Caco-2 (cell line): Measurements from ENCODE around the gene BPIFA2. TPM values are rescaled to one million over a fixed set of nuclear protein-coding genes. Genes with fewer than 3 reads are reported as not detected.

Experiments
- BruUV-seq: library from RNA; stranded (reverse); fragments of 400-500 nt; replicated peaks from 2 replicates; lab custom pipeline; 2021; lab: Mats Ljungman, UMichigan
- CTCF ChIA-PET: fragments of 300-600 bp; sonication (Branson Sonifier 250); formaldehyde crosslinking; loops from one replicate; lab custom pipeline; 2022; ENCODE audit warnings: antibody characterized with exemption; lab: Charles Lee
- POLR2A ChIA-PET: fragments of 300-600 bp; sonication (Branson Sonifier 250); formaldehyde crosslinking; loops from one replicate; lab custom pipeline; 2022; ENCODE audit warnings: antibody characterized with exemption; lab: Charles Lee
- DNase-seq, 2 experiments: peaks; one replicate each; pipeline versions ENCODE4 v3.0.0 to v3.0.0-alpha.2; 2020 to 2022
- H3K27me3 ChIP-seq: replicated peaks from 2 replicates; pipeline ENCODE4 v1.6.0; 2011; ENCODE audit warnings: low read length; ENCODE audit not compliant: control insufficient read depth, insufficient read depth
- H3K36me3 ChIP-seq: 2 replicates; pipeline ENCODE4 v1.5.1; 2011; ENCODE audit warnings: low read length; ENCODE audit not compliant: control insufficient read depth, insufficient read depth
- H3K4me1 ChIP-seq: fragments of 250-450 bp; sonication (Bioruptor Pico); 2 replicates; pipeline ENCODE4 v1.5.1; 2020; ENCODE audit warnings: mild to moderate bottlenecking
- H3K4me3 ChIP-seq: 2 replicates; pipeline ENCODE4 v1.5.1; 2011; ENCODE audit warnings: low read depth, mild to moderate bottlenecking, control low read depth, low read length
- H3K9me3 ChIP-seq: fragments of 250-450 bp; sonication (Bioruptor Pico); 2 replicates; pipeline ENCODE4 v1.5.1; 2020; ENCODE audit warnings: mild to moderate bottlenecking, moderate library complexity
- H3K27ac Mint-ChIP-seq: one replicate; pipeline ENCODE4 v1.8.0; 2022; ENCODE audit warnings: mixed read lengths; ENCODE audit not compliant: unreplicated experiment
- H3K27me3 Mint-ChIP-seq: one replicate; pipeline ENCODE4 v1.8.0; 2022; ENCODE audit warnings: mixed read lengths; ENCODE audit not compliant: insufficient read depth, unreplicated experiment
- H3K36me3 Mint-ChIP-seq: one replicate; pipeline ENCODE4 v1.8.0; 2022; ENCODE audit warnings: mild to moderate bottlenecking, mixed read lengths; ENCODE audit not compliant: insufficient read depth, unreplicated experiment
- H3K4me1 Mint-ChIP-seq: one replicate; pipeline ENCODE4 v1.8.0; 2022; ENCODE audit warnings: low read depth, mixed read lengths; ENCODE audit not compliant: unreplicated experiment
- H3K4me3 Mint-ChIP-seq: one replicate; pipeline ENCODE4 v1.8.0; 2022; ENCODE audit warnings: mild to moderate bottlenecking, moderate library complexity, mixed read lengths; ENCODE audit not compliant: unreplicated experiment
- H3K9me3 Mint-ChIP-seq: one replicate; pipeline ENCODE4 v1.8.0; 2022; ENCODE audit warnings: mixed read lengths; ENCODE audit not compliant: unreplicated experiment
- CTCF ChIP-seq, 2 experiments: fragments of 200-600 bp in 1 of 2; IDR thresholded peaks; 1 replicate in 1 of 2; 2 replicates in 1 of 2; pipeline versions ENCODE4 v1.5.1 to v1.8.0; 2011 to 2022; ENCODE audit warnings: antibody characterized with exemption in 1 of 2, control low read depth in 1 of 2, inconsistent platforms in 1 of 2, low read depth in 1 of 2, low read length in 1 of 2, mild to moderate bottlenecking in 1 of 2, moderate library complexity in 1 of 2; ENCODE audit not compliant: insufficient read depth in 1 of 2, severe bottlenecking in 1 of 2, unreplicated experiment in 1 of 2
- intact Hi-C: fragments of 100-400 bp; cut with micrococcal nuclease; formaldehyde crosslinking; loops from one replicate; pipeline ENCODE4 v1.10.0; 2022; ENCODE audit not compliant: unreplicated experiment
- total RNA-seq: library from RNA; stranded (reverse); gene quantifications from 2 replicates; pipeline ENCODE4 v1.2.3, GENCODE V29; 2022

BPIFA2 gene
- total RNA-seq, 1 experiment from 2014 or later, result not detected

GRCh38 chr20:33162753-33163152 is 5.2 kb upstream of the BPIFA2 start:
- no peak for DNase-seq
- POLR2A ChIA-PET, result no interaction called here
- Histone ChIP-seq H3K4me1 (no peaks in the 10 kb centered on the region), H3K27me3 (no peaks in the 10 kb centered on the region), H3K9me3 (no peaks in the 10 kb centered on the region), H3K4me3 (no peak overlapping the region), H3K36me3 (no peaks in the 10 kb centered on the region)
- BruUV-seq, result no TSS peak
- no peaks in the 10 kb centered on the region for H3K9me3 Mint-ChIP-seq
- H3K27ac Mint-ChIP-seq, result no peak overlapping the region
- H3K27me3 Mint-ChIP-seq, result peaks cover 4% of the 10 kb centered on the region
- no peak overlapping the region for H3K4me3 Mint-ChIP-seq
- no peak for TF ChIP-seq CTCF (IDR thresholded peaks at IDR 0.05; ENCODE audit: insufficient read depth in 1 of 2, low read depth in 1 of 2, low read length in 1 of 2, severe bottlenecking in 1 of 2, unreplicated experiment in 1 of 2)
- no peaks in the 10 kb centered on the region for H3K36me3 Mint-ChIP-seq
- CTCF ChIA-PET, result interaction anchor here (1.3 kb wide), 1 partner anchor 67 kb away, joined by 3 read pairs; no protein-coding TSS in a partner anchor
- intact Hi-C loops, result no loop called here
- H3K4me1 Mint-ChIP-seq, result no peaks in the 10 kb centered on the region

- Histone ChIP-seq H3K36me3 (no peaks in the 10 kb centered on the region), H3K27me3 (no peaks in the 10 kb centered on the region), H3K4me3 (no peak overlapping the region), H3K9me3 (peaks cover 6% of the 10 kb centered on the region), H3K4me1 (no peaks in the 10 kb centered on the region)
- ChIA-PET CTCF (interaction anchor here (1.3 kb wide), 1 partner anchor 68 kb away, joined by 3 read pairs; no protein-coding TSS in a partner anchor), POLR2A (no interaction called here)
- intact Hi-C loops, result no loop called here
- no peak for TF ChIP-seq CTCF (IDR thresholded peaks at IDR 0.05; ENCODE audit: insufficient read depth in 1 of 2, low read depth in 1 of 2, low read length in 1 of 2, severe bottlenecking in 1 of 2, unreplicated experiment in 1 of 2)
- Mint-ChIP-seq H3K27ac (no peak overlapping the region), H3K9me3 (peaks cover 10% of the 10 kb centered on the region), H3K4me1 (no peaks in the 10 kb centered on the region), H3K36me3 (no peaks in the 10 kb centered on the region), H3K27me3 (peaks cover 4% of the 10 kb centered on the region), H3K4me3 (no peak overlapping the region)
- DNase-seq, result no peak
- no TSS peak for BruUV-seq
These were observed 3.9 kb upstream of the BPIFA2 start for GRCh38 chr20:33163856-33164762.

GRCh38 chr20:33164763-33165095 is 3.2 kb upstream of the BPIFA2 start:
- Histone ChIP-seq H3K9me3 (peaks cover 12% of the 10 kb centered on the region), H3K4me3 (no peak overlapping the region), H3K4me1 (no peaks in the 10 kb centered on the region), H3K36me3 (no peaks in the 10 kb centered on the region), H3K27me3 (no peaks in the 10 kb centered on the region)
- TF ChIP-seq CTCF (IDR thresholded peaks at IDR 0.05; ENCODE audit: insufficient read depth in 1 of 2, low read depth in 1 of 2, low read length in 1 of 2, severe bottlenecking in 1 of 2, unreplicated experiment in 1 of 2), result no peak
- Mint-ChIP-seq H3K27ac (no peak overlapping the region), H3K27me3 (peaks cover 4% of the 10 kb centered on the region), H3K4me3 (no peak overlapping the region), H3K4me1 (no peaks in the 10 kb centered on the region), H3K9me3 (peaks cover 16% of the 10 kb centered on the region), H3K36me3 (no peaks in the 10 kb centered on the region)
- BruUV-seq, result no TSS peak
- no peak for DNase-seq
- ChIA-PET CTCF (no interaction called here), POLR2A (no interaction called here)
- intact Hi-C loops, result no loop called here
